Effector memory CD8-positive, alpha-beta T cell (primary cell): Measurements from ENCODE around the gene TRAF3IP1.
"Not testable (repeated sequence)": the region's sequence is repeated elsewhere in the genome, so short reads cannot be mapped to it uniquely, and the experiment has no call there.

ENCODE experiments used
- ATAC-seq: fragments of 150-1000 bp; cut with Tn5 transposase; replicated peaks from 2 replicates; pipeline ENCODE4 v1.10.0; 2021; ENCODE audit warnings: mild to moderate bottlenecking, moderate library complexity
- DNase-seq, 3 experiments: peaks; one replicate each; pipeline ENCODE4 v3.0.0; 2021
- H3K27ac Mint-ChIP-seq, 2 donors: one replicate each; pipeline ENCODE4 v1.8.0; 2022; ENCODE audit warnings: mild to moderate bottlenecking in 2 of 2, mixed read lengths in 2 of 2, moderate library complexity in 2 of 2
- H3K27me3 Mint-ChIP-seq, 2 donors: one replicate each; pipeline ENCODE4 v1.8.0; 2022; ENCODE audit warnings: mixed read lengths in 2 of 2
- H3K36me3 Mint-ChIP-seq: one replicate; pipeline ENCODE4 v1.8.0; 2022; ENCODE audit warnings: mild to moderate bottlenecking, moderate library complexity, mixed read lengths; ENCODE audit not compliant: insufficient read depth
- H3K4me1 Mint-ChIP-seq, 2 donors: one replicate each; pipeline ENCODE4 v1.8.0; 2022; ENCODE audit warnings: low read depth in 2 of 2, mixed read lengths in 2 of 2
- H3K4me3 Mint-ChIP-seq, 2 donors: one replicate each; pipeline ENCODE4 v1.8.0; 2022; ENCODE audit warnings: mild to moderate bottlenecking in 2 of 2, mixed read lengths in 2 of 2, moderate library complexity in 2 of 2
- H3K9me3 Mint-ChIP-seq, 2 donors: one replicate each; pipeline ENCODE4 v1.8.0; 2022; ENCODE audit warnings: mixed read lengths in 2 of 2
- total RNA-seq, 9 experiments: gene quantifications; one replicate each; lab custom pipeline; 2026; lab: John Stamatoyannopoulos, UW

The TRAF3IP1 gene, protein sequence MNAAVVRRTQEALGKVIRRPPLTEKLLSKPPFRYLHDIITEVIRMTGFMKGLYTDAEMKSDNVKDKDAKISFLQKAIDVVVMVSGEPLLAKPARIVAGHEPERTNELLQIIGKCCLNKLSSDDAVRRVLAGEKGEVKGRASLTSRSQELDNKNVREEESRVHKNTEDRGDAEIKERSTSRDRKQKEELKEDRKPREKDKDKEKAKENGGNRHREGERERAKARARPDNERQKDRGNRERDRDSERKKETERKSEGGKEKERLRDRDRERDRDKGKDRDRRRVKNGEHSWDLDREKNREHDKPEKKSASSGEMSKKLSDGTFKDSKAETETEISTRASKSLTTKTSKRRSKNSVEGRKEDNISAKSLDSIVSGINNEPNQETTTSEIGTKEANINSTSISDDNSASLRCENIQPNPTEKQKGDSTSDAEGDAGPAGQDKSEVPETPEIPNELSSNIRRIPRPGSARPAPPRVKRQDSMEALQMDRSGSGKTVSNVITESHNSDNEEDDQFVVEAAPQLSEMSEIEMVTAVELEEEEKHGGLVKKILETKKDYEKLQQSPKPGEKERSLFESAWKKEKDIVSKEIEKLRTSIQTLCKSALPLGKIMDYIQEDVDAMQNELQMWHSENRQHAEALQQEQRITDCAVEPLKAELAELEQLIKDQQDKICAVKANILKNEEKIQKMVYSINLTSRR
- total RNA-seq: 14.8 to 21.8 (median 17.3) reads per million in 9 experiments

DNA sequence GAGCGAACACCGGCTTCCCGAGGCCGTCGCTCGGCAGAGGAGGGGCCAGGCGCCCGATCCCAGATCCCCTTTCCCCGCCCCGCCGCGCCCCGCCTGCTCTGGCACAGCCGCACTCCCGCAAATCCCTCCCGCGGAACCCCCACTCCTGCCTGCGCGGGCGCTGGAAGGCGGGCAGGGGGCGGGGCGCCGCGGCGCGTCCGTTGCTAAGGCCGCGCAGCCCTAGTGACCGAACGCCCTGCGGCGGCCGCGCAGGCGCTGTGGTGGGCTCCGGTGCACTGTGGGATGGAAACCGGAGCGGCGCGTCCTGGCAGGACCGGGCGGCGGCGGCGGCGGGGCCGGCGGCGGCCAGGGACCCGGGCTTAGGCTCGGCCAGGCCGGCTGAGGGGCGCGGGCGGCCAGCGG, at the start of gene TRAF3IP1:
TSS of gene TRAF3IP1 (plus strand) at position 273 of the 402 bp plus-strand sequence. CDS start 145 bp downstream, outside the sequence.
- Mint-ChIP-seq H3K4me3 (peak within 1 kb of the TSS; percentile 73 to 79), H3K27me3 (peaks cover 7 to 15% of the 10 kb centered on the region in 2 donors), H3K27ac (peak within 1 kb of the TSS in 1 of 2 donors; percentile 44), H3K4me1 (peaks cover 7 to 10% of the 10 kb centered on the region in 2 donors), H3K36me3 (peaks cover 7% of the 10 kb centered on the region), H3K9me3 (no peaks in the 10 kb centered on the region)
- DNase-seq: peak; percentile 76 to 82 (median 78)
- ATAC-seq: peak; percentile 97

GRCh38 chr2:238270606-238271005, 49.7 kb upstream of the TRAF3IP1 start:
- Mint-ChIP-seq H3K9me3 (no peaks in the 10 kb centered on the region), H3K4me1 (peaks cover 0 to 2% of the 10 kb centered on the region in 2 donors), H3K36me3 (peaks cover 67% of the 10 kb centered on the region), H3K27me3 (no peaks in the 10 kb centered on the region), H3K27ac (no peak overlapping the region), H3K4me3 (no peak overlapping the region)
- no peak for ATAC-seq
- no peak for DNase-seq

DNA sequence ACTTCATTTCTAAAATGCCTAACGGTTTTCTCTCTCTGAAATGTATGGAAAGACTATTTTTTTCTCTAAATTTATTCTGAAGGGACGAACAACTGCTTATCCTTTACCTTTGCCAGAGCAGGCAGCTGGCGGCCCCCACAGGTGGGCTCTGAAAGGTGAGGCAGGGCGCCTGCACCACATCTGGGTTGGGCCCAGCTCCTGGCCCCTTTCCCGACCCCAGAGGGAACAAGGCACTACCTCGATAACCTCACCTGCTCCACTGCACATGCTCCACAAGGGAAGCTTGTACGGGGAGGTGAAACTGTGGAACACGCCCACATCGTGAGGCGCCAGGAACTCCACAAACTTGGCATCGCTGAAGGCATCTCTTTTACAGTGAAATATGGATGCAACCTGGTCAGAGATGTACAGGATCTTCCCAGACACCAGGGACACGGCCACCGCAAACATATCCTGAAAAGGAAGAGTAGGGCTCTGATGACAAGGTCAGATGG, 49.2 kb upstream of the TRAF3IP1 start:
- no peak for DNase-seq
- peaks cover 0 to 2% of the 10 kb centered on the region in 2 donors for H3K4me1 Mint-ChIP-seq
- H3K27me3 Mint-ChIP-seq: no peaks in the 10 kb centered on the region
- no peak overlapping the region for H3K4me3 Mint-ChIP-seq
- peaks cover 68% of the 10 kb centered on the region for H3K36me3 Mint-ChIP-seq
- ATAC-seq: no peak
- no peaks in the 10 kb centered on the region for H3K9me3 Mint-ChIP-seq
- no peak overlapping the region for H3K27ac Mint-ChIP-seq

- H3K9me3 Mint-ChIP-seq, H3K27ac Mint-ChIP-seq, H3K4me1 Mint-ChIP-seq, H3K27me3 Mint-ChIP-seq, ATAC-seq, H3K4me3 Mint-ChIP-seq, DNase-seq: not testable (repeated sequence)
- H3K36me3 Mint-ChIP-seq: peaks cover 63% of the 10 kb centered on the region
These were observed 48.6 kb upstream of the TRAF3IP1 start for GRCh38 chr2:238271686-238272085.

DNA sequence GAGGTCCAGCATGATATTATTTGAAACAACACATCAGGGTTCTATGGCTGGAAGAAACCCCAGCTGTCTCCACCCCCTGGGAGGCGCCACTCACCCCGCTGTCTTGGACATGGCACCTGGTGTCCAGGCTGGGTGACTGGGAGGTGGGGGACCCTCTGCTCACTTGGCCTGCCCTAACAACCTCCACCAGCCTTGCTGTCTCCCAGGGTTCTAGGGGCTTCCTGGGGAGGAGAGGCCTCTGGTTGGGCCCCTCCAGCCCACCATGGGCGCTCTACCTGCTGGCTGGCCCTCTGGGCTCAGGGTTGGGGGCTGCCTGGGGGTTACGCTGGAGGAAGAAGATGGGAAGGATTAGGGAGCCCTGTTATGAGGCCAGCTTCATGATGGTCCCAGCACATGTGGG, 48.2 kb upstream of the TRAF3IP1 start:
- Mint-ChIP-seq H3K27me3 (no peaks in the 10 kb centered on the region), H3K4me1 (no peaks in the 10 kb centered on the region), H3K27ac (no peak overlapping the region), H3K36me3 (peaks cover 60% of the 10 kb centered on the region), H3K4me3 (no peak overlapping the region), H3K9me3 (no peaks in the 10 kb centered on the region)
- no peak for ATAC-seq
- no peak for DNase-seq

- H3K27me3 Mint-ChIP-seq, H3K9me3 Mint-ChIP-seq, DNase-seq, H3K27ac Mint-ChIP-seq, ATAC-seq, H3K4me1 Mint-ChIP-seq, H3K4me3 Mint-ChIP-seq: not testable (repeated sequence)
- H3K36me3 Mint-ChIP-seq: peaks cover 58% of the 10 kb centered on the region
These were observed 46.9 kb upstream of the TRAF3IP1 start for GRCh38 chr2:238273433-238273832.

- Mint-ChIP-seq H3K36me3 (peaks cover 60% of the 10 kb centered on the region), H3K4me1 (peaks cover 0 to 4% of the 10 kb centered on the region in 2 donors), H3K27ac (peak overlapping the region in 1 of 2 donors; percentile 23), H3K9me3 (no peaks in the 10 kb centered on the region), H3K27me3 (no peaks in the 10 kb centered on the region), H3K4me3 (no peak overlapping the region)
- no peak for DNase-seq
- ATAC-seq: no peak
These were observed 46.0 kb upstream of the TRAF3IP1 start for GRCh38 chr2:238274152-238274865.

- H3K4me3 Mint-ChIP-seq: no peak overlapping the region
- H3K36me3 Mint-ChIP-seq: peaks cover 41% of the 10 kb centered on the region
- H3K27ac Mint-ChIP-seq: no peak overlapping the region
- H3K9me3 Mint-ChIP-seq: no peaks in the 10 kb centered on the region
- ATAC-seq (no peak), DNase-seq (no peak)
- H3K4me1 Mint-ChIP-seq: peaks cover 10 to 17% of the 10 kb centered on the region in 2 donors
- H3K27me3 Mint-ChIP-seq: no peaks in the 10 kb centered on the region
These were observed 42.6 kb upstream of the TRAF3IP1 start for GRCh38 chr2:238277695-238278094.

GRCh38 chr2:238278626-238279323, 41.5 kb upstream of the TRAF3IP1 start:
- H3K4me3 Mint-ChIP-seq: no peak overlapping the region
- H3K27me3 Mint-ChIP-seq: no peaks in the 10 kb centered on the region
- H3K9me3 Mint-ChIP-seq: no peaks in the 10 kb centered on the region
- peaks cover 30% of the 10 kb centered on the region for H3K36me3 Mint-ChIP-seq
- peaks cover 16 to 17% of the 10 kb centered on the region in 2 donors for H3K4me1 Mint-ChIP-seq
- H3K27ac Mint-ChIP-seq: no peak overlapping the region
- ATAC-seq (no peak), DNase-seq (no peak)

DNA sequence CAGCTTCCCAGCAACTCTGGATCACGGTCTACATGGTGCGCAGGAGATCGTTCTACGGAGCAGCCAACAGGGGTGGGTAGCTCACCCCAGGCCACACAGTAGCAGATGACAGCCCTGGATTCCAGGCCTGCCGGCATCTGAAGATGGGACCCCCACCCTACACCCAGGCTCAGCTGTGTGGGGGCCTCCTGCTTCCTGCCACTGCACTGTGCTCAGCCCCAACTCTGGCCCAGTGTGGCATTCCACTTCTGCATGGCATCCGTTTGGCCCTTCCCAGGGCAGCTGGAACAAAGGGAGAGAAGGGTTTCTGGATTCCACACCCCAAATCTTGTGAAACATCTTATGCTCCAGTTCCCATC, 41.0 kb upstream of the TRAF3IP1 start:
- DNase-seq: no peak
- Mint-ChIP-seq H3K4me3 (no peak overlapping the region), H3K9me3 (no peaks in the 10 kb centered on the region), H3K27ac (no peak overlapping the region), H3K4me1 (peaks cover 17 to 18% of the 10 kb centered on the region in 2 donors), H3K27me3 (no peaks in the 10 kb centered on the region), H3K36me3 (peaks cover 27% of the 10 kb centered on the region)
- ATAC-seq: no peak

- DNase-seq (no peak), ATAC-seq (no peak)
- H3K27me3 Mint-ChIP-seq: no peaks in the 10 kb centered on the region
- H3K36me3 Mint-ChIP-seq: peaks cover 19% of the 10 kb centered on the region
- H3K4me1 Mint-ChIP-seq: peaks cover 17 to 18% of the 10 kb centered on the region in 2 donors
- H3K9me3 Mint-ChIP-seq: no peaks in the 10 kb centered on the region
- H3K27ac Mint-ChIP-seq: no peak overlapping the region
- no peak overlapping the region for H3K4me3 Mint-ChIP-seq
These were observed 40.1 kb upstream of the TRAF3IP1 start for GRCh38 chr2:238280083-238280825.

DNA sequence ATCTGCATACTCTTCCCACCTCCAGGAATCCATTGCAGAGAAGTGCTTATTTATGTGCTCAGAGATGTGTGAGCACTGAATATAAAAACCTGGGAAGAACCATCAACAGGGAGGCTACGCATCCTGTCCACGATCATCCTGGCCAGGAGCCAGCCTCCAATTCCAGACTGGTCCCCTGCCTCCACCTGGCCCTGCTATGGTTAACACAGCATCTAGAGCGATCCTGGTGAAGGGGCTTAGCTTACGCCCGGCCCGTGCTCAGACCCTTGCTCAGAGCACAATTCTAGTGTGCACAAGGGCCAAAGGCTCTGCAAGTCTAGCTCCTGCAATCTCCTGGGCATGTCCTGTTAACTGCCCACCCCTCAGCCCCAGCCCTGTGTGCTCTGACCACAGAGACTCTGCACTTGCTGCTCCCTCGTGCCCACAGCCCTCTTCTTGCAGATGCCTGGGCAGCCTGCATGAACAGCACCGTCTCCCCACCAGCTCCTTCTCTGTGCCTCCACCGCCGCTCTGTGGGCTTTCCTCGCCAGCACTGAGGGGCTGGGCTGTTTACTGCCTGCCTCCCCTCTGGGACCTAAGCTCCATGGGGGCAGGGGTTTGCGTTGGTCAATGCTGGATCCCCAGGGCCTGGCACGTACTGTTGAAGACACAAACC, 38.4 kb upstream of the TRAF3IP1 start:
- H3K4me1 Mint-ChIP-seq: peaks cover 19 to 21% of the 10 kb centered on the region in 2 donors
- DNase-seq (no peak), ATAC-seq (no peak)
- no peaks in the 10 kb centered on the region for H3K27me3 Mint-ChIP-seq
- H3K9me3 Mint-ChIP-seq: no peaks in the 10 kb centered on the region
- no peak overlapping the region for H3K27ac Mint-ChIP-seq
- H3K4me3 Mint-ChIP-seq: no peak overlapping the region
- peaks cover 17% of the 10 kb centered on the region for H3K36me3 Mint-ChIP-seq
